HG02759 (cell line): ENCODE data around the gene BANP.

Experiments used
- ATAC-seq: cut with Tn5 transposase; IDR thresholded peaks from one replicate; pipeline ENCODE4 v1.9.1; 2021; ENCODE audit warnings: mild to moderate bottlenecking, moderate library complexity; ENCODE audit not compliant: unreplicated experiment

BANP gene

GRCh38 chr16:88062341-88063210 is 111.3 kb downstream of the BANP start:
- ATAC-seq = no peak

DNA sequence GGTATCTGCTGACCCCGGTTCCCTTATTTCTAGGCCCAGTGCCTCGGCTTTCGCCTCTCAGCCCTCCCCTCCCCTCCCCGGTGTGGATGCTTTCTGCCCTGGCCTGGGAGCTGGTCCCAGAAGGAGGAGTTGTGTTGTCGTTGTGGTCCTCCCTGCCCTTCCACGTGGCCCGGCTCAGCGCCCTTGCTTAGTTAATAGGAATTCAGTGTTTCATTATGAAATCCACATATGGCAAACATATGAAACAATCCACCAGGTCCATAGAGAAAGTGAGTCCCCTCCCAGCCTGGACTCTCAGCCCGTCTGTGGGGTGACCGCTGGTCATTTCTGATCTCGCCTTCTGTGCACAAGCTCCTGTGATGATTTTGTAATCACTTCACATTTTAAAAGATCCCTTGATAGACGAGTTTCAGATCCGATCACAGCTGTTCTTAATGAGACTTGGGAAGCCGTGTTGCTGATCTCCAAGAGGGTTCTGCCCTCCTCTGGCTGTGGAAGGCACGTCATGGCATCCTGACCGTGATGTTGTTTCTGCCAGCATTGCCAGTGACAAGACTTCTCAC is 112.1 kb downstream of the BANP start:
- ATAC-seq = no peak

GRCh38 chr16:88064011-88064888 is 113.0 kb downstream of the BANP start:
- ATAC-seq = no peak

- no peak for ATAC-seq
These were observed 113.9 kb downstream of the BANP start for GRCh38 chr16:88064889-88065746.

GRCh38 chr16:88065747-88066142 is 114.5 kb downstream of the BANP start:
- no peak for ATAC-seq

- ATAC-seq = no peak
These were observed 115.0 kb downstream of the BANP start for GRCh38 chr16:88066234-88066633.

DNA sequence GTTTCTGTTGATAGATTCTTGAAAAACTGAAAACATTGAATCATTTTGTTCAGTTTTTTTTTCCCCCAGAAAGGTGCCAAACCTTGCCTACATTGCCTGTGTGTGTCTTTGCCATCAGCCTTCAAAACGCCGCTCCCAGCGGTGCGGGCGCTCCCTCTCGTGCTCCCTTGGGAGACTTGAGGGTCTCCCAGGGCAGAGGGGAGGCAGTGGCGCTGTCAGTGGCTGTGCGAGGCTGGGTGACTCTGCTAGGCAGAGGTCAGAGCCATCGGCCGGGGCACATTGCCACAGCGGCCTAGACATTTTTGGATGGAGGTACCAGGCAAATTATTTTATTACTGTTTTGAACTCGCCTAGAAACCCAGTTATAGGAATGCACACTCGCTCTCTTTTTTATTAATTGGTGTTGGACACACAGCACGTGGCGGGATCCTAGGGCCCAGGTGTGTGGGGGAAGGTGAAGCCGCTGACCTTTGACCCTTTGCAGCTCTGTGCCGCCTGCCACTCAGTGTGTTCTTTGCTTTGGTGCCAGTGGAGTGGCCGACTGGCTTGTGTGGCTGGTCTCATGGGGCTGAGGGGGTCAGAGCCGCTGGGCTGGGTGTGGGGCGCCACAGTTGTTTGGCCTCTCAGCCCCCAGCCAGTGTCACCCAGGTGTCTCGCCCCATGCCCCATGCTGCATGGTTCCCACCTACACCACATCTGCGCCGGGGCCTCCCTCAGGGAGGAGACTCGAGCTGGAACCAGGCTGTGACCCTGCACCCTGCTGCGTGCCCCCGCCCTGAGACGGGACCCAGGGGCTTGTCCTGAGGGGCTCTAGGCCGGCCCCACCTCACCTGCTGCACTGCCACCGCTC is 115.7 kb downstream of the BANP start:
- no peak for ATAC-seq

DNA sequence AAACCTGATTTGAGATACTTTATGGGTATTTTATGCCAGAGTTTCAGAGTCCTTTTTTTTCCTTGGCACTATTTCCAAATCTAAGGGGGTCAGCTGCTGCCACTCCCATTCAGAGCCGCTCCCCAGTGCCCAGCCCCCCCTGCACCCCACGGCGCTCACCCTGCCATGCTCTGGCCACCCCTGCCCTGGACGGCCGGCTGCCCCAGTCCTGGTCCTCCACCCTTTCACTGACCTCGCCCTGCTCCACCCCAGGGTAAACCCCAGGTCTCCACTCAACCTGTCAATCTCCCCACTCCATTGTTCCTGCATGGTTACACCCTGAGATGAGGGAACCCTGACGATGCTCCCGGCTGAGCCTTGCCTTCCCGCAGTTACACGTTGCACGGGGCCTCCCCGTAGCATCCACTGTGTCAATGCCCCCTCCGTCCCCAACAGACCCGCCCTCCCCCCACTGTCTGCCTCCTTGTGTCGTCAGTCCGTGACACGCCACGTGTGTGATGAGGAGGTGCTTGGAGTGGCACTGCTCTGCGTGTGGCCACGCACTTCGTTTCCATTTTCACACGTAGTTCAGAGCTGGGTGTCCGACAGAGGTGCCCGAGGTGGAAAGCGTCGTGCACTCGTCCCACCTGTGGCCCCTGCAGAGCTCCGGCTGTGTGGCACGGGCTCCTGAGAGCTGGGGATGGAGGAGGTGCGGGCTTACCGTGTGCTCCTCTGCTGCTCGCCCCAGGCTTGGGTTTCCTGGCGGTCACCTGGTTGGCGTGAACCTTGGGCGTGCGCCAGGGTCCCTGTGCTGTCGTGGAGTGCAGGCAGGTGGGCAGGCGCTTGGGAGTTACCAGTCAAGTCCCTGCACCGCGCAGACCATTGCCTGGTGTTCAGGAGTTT is 116.5 kb downstream of the BANP start:
- ATAC-seq = no peak

GRCh38 chr16:88068476-88069396 is 117.5 kb downstream of the BANP start:
- ATAC-seq = no peak

GRCh38 chr16:88069397-88070168 is 118.3 kb downstream of the BANP start:
- ATAC-seq = peak; percentile 81

GRCh38 chr16:88070341-88070740 is 119.1 kb downstream of the BANP start:
- ATAC-seq = no peak

GRCh38 chr16:88070989-88071625 is 119.9 kb downstream of the BANP start:
- ATAC-seq = no peak

DNA sequence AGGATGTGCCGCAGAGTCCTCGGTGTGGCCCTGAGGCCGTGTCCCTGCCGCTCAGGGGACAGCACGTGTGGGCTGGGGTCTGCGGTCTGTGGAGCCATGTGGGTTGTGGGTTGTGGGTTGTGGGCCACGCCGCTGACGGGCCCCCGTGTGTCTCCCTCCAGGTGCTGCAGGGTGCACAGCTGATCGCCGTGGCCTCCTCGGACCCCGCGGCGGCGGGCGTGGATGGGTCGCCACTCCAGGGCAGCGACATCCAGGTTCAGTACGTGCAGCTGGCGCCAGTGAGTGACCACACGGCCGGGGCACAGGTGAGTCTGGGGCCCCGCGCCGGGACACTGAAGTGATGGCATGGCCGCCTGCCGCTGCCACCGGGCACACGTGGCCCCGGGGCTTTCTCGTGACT is 120.7 kb downstream of the BANP start:
- no peak for ATAC-seq

- ATAC-seq = no peak
These were observed 121.4 kb downstream of the BANP start for GRCh38 chr16:88072571-88073001.

DNA sequence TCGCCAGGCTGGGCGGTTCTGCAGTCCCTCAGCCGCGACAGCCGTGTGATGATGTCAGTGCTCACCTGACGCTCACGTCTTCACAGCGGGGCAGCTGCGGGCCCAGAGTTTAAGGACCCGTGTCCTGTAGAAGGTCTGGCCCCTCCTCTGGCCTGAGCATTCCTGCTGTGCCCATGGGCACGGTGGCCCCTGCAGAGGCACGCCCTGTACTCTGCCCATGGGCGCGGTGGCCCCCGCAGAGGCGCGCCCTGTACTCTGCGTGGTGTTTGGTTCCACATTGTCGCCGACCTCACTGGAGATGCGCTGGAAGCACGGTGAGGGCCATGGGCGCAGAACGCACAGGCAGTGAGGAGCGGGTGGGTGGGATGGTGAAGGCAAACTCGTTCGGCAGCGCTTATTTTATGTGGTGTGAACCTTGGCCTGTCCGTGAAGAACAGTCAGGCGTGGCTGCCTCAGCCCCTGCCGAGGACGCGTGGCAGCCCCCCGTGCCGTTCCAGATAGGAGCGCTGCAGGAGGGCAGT is 122.0 kb downstream of the BANP start:
- no peak for ATAC-seq

- ATAC-seq = no peak
These were observed 122.8 kb downstream of the BANP start for GRCh38 chr16:88074041-88074440.
